ENCODE measurements around the gene ERO1B.

Gene ERO1B

DNA sequence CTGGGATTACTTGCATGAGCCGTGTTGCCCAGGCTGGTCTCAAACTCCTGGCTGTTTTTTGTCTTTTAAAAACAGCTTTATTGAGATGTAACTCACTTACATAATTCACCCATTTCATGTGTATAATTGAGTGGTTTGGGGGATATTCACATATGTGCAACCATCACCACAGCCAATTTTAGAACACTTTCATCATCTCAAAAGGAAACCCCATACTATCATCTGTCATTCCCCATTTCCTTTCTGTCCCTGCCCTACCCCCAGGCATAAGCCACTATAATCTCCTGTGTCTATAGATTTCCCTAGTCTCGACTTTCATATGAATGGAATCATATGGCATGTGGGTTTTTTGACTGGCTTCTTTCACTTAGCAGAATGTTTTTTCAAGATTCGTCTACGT, 96.1 kb downstream of the ERO1B start:
- no peaks in the 10 kb centered on the region for H3K9me2 ChIP-seq (replicated peaks; ENCODE audit: low read depth, low read length)
- H3K9me3 ChIP-seq (ENCODE audit: insufficient read depth, low read depth, low read length): no peaks in the 10 kb centered on the region
- H3K36me3 ChIP-seq (ENCODE audit: insufficient read depth, low read length): no peaks in the 10 kb centered on the region
- TF ChIP-seq CTCF (conservative IDR thresholded peaks at IDR 0.05; ENCODE audit: low read length) (no peak), EZH2phosphoT487 (IDR thresholded peaks at IDR 0.05; ENCODE audit: borderline replicate concordance) (no peak)
- no peaks in the 10 kb centered on the region for H3K79me2 ChIP-seq (ENCODE audit: insufficient read depth, low read length)
- H3K4me2 ChIP-seq (ENCODE audit: low read depth, low read length, poor library complexity, severe bottlenecking): no peak overlapping the region
- no peak overlapping the region for H3K4me3 ChIP-seq (ENCODE audit: low read length, poor library complexity, severe bottlenecking)
- no peak overlapping the region for H2AFZ ChIP-seq (ENCODE audit: low read length)
- no peaks in the 10 kb centered on the region for H3F3A ChIP-seq (ENCODE audit: low read depth)
- no peaks in the 10 kb centered on the region for H3K4me1 ChIP-seq (ENCODE audit: insufficient read depth, low read length, poor library complexity, severe bottlenecking)
- H3K9ac ChIP-seq (ENCODE audit: low read depth, low read length, poor library complexity, severe bottlenecking): no peak overlapping the region
- H4K20me1 ChIP-seq (ENCODE audit: insufficient read depth, low read length, poor library complexity, severe bottlenecking): no peaks in the 10 kb centered on the region
- no peaks in the 10 kb centered on the region for H3K27me3 ChIP-seq (ENCODE audit: insufficient read depth, low read length, poor library complexity, severe bottlenecking)

DNA sequence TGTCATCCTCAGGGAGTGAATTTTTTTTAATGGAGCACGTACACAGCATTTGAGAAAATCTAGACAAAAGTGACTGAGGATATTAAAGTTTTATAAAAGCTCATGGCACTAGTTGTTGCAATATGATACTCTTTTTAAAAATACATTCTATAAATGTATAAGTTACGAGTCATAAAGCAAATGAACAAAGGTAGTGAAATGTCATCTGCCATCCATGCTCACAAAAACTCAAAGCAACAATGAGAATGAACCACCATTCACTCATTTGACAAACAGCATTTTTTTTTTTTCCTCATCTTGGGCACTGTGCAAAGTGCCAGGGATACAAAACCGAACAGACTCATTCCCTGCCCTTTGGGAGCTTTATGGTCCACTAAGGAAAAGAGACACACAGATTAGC, 100.7 kb downstream of the ERO1B start:
- TF ChIP-seq CTCF (conservative IDR thresholded peaks at IDR 0.05; ENCODE audit: low read length) (no peak), EZH2phosphoT487 (IDR thresholded peaks at IDR 0.05; ENCODE audit: borderline replicate concordance) (no peak)
- no peaks in the 10 kb centered on the region for H3K9me2 ChIP-seq (replicated peaks; ENCODE audit: low read depth, low read length)

DNA sequence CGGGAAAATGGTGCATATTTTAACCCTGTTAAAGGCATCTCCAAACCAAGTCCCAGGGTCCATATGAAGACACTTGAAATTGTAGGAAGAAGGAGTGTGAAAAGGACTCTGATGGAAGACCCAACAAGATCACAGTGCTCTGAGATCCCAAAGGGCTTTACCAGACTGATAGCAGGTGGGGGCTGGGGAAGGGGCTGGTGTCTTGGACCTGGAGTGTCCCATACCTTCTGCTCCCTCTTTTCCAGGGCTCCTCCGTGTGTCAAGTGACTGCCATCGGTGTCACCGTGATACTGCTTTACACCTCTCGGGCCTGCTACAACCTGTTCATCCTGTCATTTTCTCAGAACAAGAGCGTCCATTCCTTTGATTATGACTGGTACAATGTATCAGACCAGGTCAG, 102.1 kb downstream of the ERO1B start:
- H3K9me2 ChIP-seq (replicated peaks; ENCODE audit: low read depth, low read length): no peaks in the 10 kb centered on the region
- H3K79me2 ChIP-seq (ENCODE audit: insufficient read depth, low read length): no peaks in the 10 kb centered on the region
- H3K36me3 ChIP-seq (ENCODE audit: insufficient read depth, low read length): no peaks in the 10 kb centered on the region
- H3K4me3 ChIP-seq (ENCODE audit: low read length, poor library complexity, severe bottlenecking): no peak overlapping the region
- no peaks in the 10 kb centered on the region for H3K27me3 ChIP-seq (ENCODE audit: insufficient read depth, low read length, poor library complexity, severe bottlenecking)
- no peaks in the 10 kb centered on the region for H4K20me1 ChIP-seq (ENCODE audit: insufficient read depth, low read length, poor library complexity, severe bottlenecking)
- H3F3A ChIP-seq (ENCODE audit: low read depth): no peaks in the 10 kb centered on the region
- no peak overlapping the region for H2AFZ ChIP-seq (ENCODE audit: low read length)
- H3K9ac ChIP-seq (ENCODE audit: low read depth, low read length, poor library complexity, severe bottlenecking): no peak overlapping the region
- H3K4me2 ChIP-seq (ENCODE audit: low read depth, low read length, poor library complexity, severe bottlenecking): no peak overlapping the region
- TF ChIP-seq CTCF (conservative IDR thresholded peaks at IDR 0.05; ENCODE audit: low read length) (no peak), EZH2phosphoT487 (IDR thresholded peaks at IDR 0.05; ENCODE audit: borderline replicate concordance) (no peak)
- no peaks in the 10 kb centered on the region for H3K4me1 ChIP-seq (ENCODE audit: insufficient read depth, low read length, poor library complexity, severe bottlenecking)
- no peaks in the 10 kb centered on the region for H3K9me3 ChIP-seq (ENCODE audit: insufficient read depth, low read depth, low read length)

More for the DNA sequence above, 100.7 kb downstream of the ERO1B start:
- H3K4me2 ChIP-seq (ENCODE audit: low read depth, low read length, poor library complexity, severe bottlenecking): no peak overlapping the region
- no peaks in the 10 kb centered on the region for H3K36me3 ChIP-seq (ENCODE audit: insufficient read depth, low read length)
- H3K27me3 ChIP-seq (ENCODE audit: insufficient read depth, low read length, poor library complexity, severe bottlenecking): no peaks in the 10 kb centered on the region
- no peak overlapping the region for H2AFZ ChIP-seq (ENCODE audit: low read length)
- no peak overlapping the region for H3K4me3 ChIP-seq (ENCODE audit: low read length, poor library complexity, severe bottlenecking)
- H3K4me1 ChIP-seq (ENCODE audit: insufficient read depth, low read length, poor library complexity, severe bottlenecking): no peaks in the 10 kb centered on the region
- H4K20me1 ChIP-seq (ENCODE audit: insufficient read depth, low read length, poor library complexity, severe bottlenecking): no peaks in the 10 kb centered on the region
- no peaks in the 10 kb centered on the region for H3K79me2 ChIP-seq (ENCODE audit: insufficient read depth, low read length)
- H3K9ac ChIP-seq (ENCODE audit: low read depth, low read length, poor library complexity, severe bottlenecking): no peak overlapping the region
- no peaks in the 10 kb centered on the region for H3K9me3 ChIP-seq (ENCODE audit: insufficient read depth, low read depth, low read length)
- no peaks in the 10 kb centered on the region for H3F3A ChIP-seq (ENCODE audit: low read depth)

Measured in Loucy (cell line).